ENCODE measurements around the gene DRC3. TPM values are rescaled to one million over a fixed set of nuclear protein-coding genes. Genes with fewer than 3 reads are reported as not detected.

DRC3 gene
- polyA plus RNA-seq, 1 donor (not counting 4 experiments of a cell fraction or from before 2014, with no cell fraction given), result 0.69 TPM

- no peaks in the 10 kb centered on the region for H3K27me3 ChIP-seq (ENCODE audit: control insufficient read depth, extremely low read depth, insufficient read depth, low read length)
- H3K4me1 ChIP-seq (ENCODE audit: control insufficient read depth, extremely low read depth, insufficient read depth, low read length), result peaks cover 20% of the 10 kb centered on the region
- no peaks in the 10 kb centered on the region for H3K9me1 ChIP-seq (ENCODE audit: control insufficient read depth, extremely low read depth, insufficient read depth, low read length)
- dilution Hi-C loops (cut with MboI; ENCODE audit: extremely low pct_ligation_motif_present, low sequenced_read_pairs), result no loop called here
- H3K36me3 ChIP-seq (ENCODE audit: control insufficient read depth in 2 of 2, extremely low read depth in 1 of 2, insufficient read depth in 2 of 2, low read length in 2 of 2), result no peaks in the 10 kb centered on the region
- DNase-seq (ENCODE audit: low read depth, low spot score), result no peak
- H3K4me3 ChIP-seq (ENCODE audit: control insufficient read depth in 2 of 3, extremely low read depth in 1 of 3, insufficient read depth in 2 of 3, low read depth in 1 of 3, low read length in 3 of 3), result no peak overlapping the region
- no peak overlapping the region for H3K9ac ChIP-seq (ENCODE audit: control insufficient read depth, extremely low read depth, insufficient read depth, low read length)
- H2AFZ ChIP-seq (ENCODE audit: control insufficient read depth, low read length), result no peak overlapping the region
- no peak for FAIRE-seq
- TF ChIP-seq EZH2 (IDR thresholded peaks at IDR 0.05; ENCODE audit: low read length), result no peak
- TF ChIP-seq CTCF (optimal IDR thresholded peaks at IDR 0.05 in 1 of 3, IDR thresholded peaks at IDR 0.05 in 1 of 3, conservative IDR thresholded peaks at IDR 0.05 in 1 of 3; ENCODE audit: extremely low read depth in 1 of 3, insufficient read depth in 2 of 3, low read length in 3 of 3), result no peak
- no peaks in the 10 kb centered on the region for H4K20me1 ChIP-seq (ENCODE audit: control insufficient read depth, extremely low read depth, insufficient read depth, low read length)
- no peaks in the 10 kb centered on the region for H3K9me3 ChIP-seq (ENCODE audit: control insufficient read depth, low read depth, low read length)
- H3K79me2 ChIP-seq (ENCODE audit: control insufficient read depth, insufficient read depth, low read length), result no peaks in the 10 kb centered on the region
- H3K4me2 ChIP-seq (ENCODE audit: control insufficient read depth, extremely low read depth, insufficient read depth, low read depth, low read length), result no peak overlapping the region
- H3K27ac ChIP-seq (ENCODE audit: control insufficient read depth, insufficient read depth, low read length), result no peak overlapping the region
Observed at GRCh38 chr17:17989618-17990017, 17.0 kb downstream of the DRC3 start.

GRCh38 chr17:17990282-17990681 lies 17.6 kb downstream of the DRC3 start:
- Histone ChIP-seq H3K4me1 (ENCODE audit: control insufficient read depth, extremely low read depth, insufficient read depth, low read length) (peaks cover 26% of the 10 kb centered on the region), H3K4me2 (ENCODE audit: control insufficient read depth, extremely low read depth, insufficient read depth, low read depth, low read length) (peak overlapping the region; percentile 34), H3K79me2 (ENCODE audit: control insufficient read depth, insufficient read depth, low read length) (no peaks in the 10 kb centered on the region), H3K4me3 (ENCODE audit: control insufficient read depth in 2 of 3, extremely low read depth in 1 of 3, insufficient read depth in 2 of 3, low read depth in 1 of 3, low read length in 3 of 3) (no peak overlapping the region), H3K27me3 (ENCODE audit: control insufficient read depth, extremely low read depth, insufficient read depth, low read length) (no peaks in the 10 kb centered on the region), H3K27ac (ENCODE audit: control insufficient read depth, insufficient read depth, low read length) (peak overlapping the region; percentile 83), H3K9me3 (ENCODE audit: control insufficient read depth, low read depth, low read length) (no peaks in the 10 kb centered on the region), H2AFZ (ENCODE audit: control insufficient read depth, low read length) (no peak overlapping the region), H3K36me3 (ENCODE audit: control insufficient read depth in 2 of 2, extremely low read depth in 1 of 2, insufficient read depth in 2 of 2, low read length in 2 of 2) (no peaks in the 10 kb centered on the region), H3K9me1 (ENCODE audit: control insufficient read depth, extremely low read depth, insufficient read depth, low read length) (no peaks in the 10 kb centered on the region), H3K9ac (ENCODE audit: control insufficient read depth, extremely low read depth, insufficient read depth, low read length) (peak overlapping the region; percentile 46), H4K20me1 (ENCODE audit: control insufficient read depth, extremely low read depth, insufficient read depth, low read length) (no peaks in the 10 kb centered on the region)
- FAIRE-seq (peak; percentile 77), DNase-seq (ENCODE audit: low read depth, low spot score) (peak; percentile 55)
- no peak for TF ChIP-seq EZH2 (IDR thresholded peaks at IDR 0.05; ENCODE audit: low read length)
- no peak for TF ChIP-seq CTCF (optimal IDR thresholded peaks at IDR 0.05 in 1 of 3, IDR thresholded peaks at IDR 0.05 in 1 of 3, conservative IDR thresholded peaks at IDR 0.05 in 1 of 3; ENCODE audit: extremely low read depth in 1 of 3, insufficient read depth in 2 of 3, low read length in 3 of 3)
- dilution Hi-C loops (cut with MboI; ENCODE audit: extremely low pct_ligation_motif_present, low sequenced_read_pairs), result no loop called here
